HepG2 (cell line): ENCODE data around the gene EIF4G1. TPM values are rescaled to one million over a fixed set of nuclear protein-coding genes. Genes with fewer than 3 reads are reported as not detected.

Source experiments
- ATAC-seq: fragments of 200-7000 bp; cut with Tn5 transposase; 3 replicates; pipeline ENCODE4 v1.9.1; 2020; ENCODE audit warnings: mild to moderate bottlenecking, moderate library complexity
- BruUV-seq: library from RNA; stranded (reverse); fragments of 400-500 nt; replicated peaks from 2 replicates; lab custom pipeline; 2021; lab: Mats Ljungman, UMichigan
- CTCF ChIA-PET: fragments of 300-600 bp; formaldehyde crosslinking; extraction: SDS; loops from one replicate; lab custom pipeline; 2021; ENCODE audit warnings: low total read pairs, inconsistent platforms, low intra/inter-chr PET ratio; lab: Yijun Ruan, JAX
- POLR2A ChIA-PET: fragments of 350-600 bp; sonication (Branson Sonifier 250); formaldehyde crosslinking; loops from one replicate; lab custom pipeline; 2020; ENCODE audit warnings: antibody characterized with exemption, inconsistent platforms; lab: Yijun Ruan, JAX
- DNase-seq: peaks from one replicate; pipeline ENCODE4 v3.0.0-alpha.2; 2015; ENCODE audit warnings: low spot score
- FAIRE-seq: peaks from 3 replicates; lab custom pipeline; 2011; peaks lifted over from hg19 to GRCh38; lab: Jason Lieb, UNC
- H2AFZ ChIP-seq: one replicate; pipeline ENCODE4 v1.6.1; 2011; ENCODE audit warnings: low read length, inconsistent platforms
- H3K27ac ChIP-seq: fragments of 300-600 bp; 3 replicates; pipeline ENCODE4 v1.8.0; 2011; ENCODE audit warnings: mixed run types, mild to moderate bottlenecking, mixed read lengths, low read length, inconsistent platforms; ENCODE audit not compliant: insufficient read depth; ENCODE audit errors: extremely low read length
- H3K27me3 ChIP-seq, 2 experiments: fragments of 200-600 bp in 1 of 2; 2 replicates in 1 of 2; 3 replicates in 1 of 2; pipeline versions ENCODE4 v1.6.0 to v1.8.0; 2011; ENCODE audit warnings: low read length in 2 of 2, mild to moderate bottlenecking in 2 of 2, moderate library complexity in 2 of 2, inconsistent platforms in 1 of 2; ENCODE audit not compliant: insufficient read depth in 2 of 2, control insufficient read depth in 1 of 2
- H3K36me3 ChIP-seq, 2 experiments: fragments of 200-600 bp in 1 of 2; replicated peaks in 1 of 2; 2 replicates in 1 of 2; 3 replicates in 1 of 2; pipeline versions ENCODE4 v1.5.1 to v1.8.0; 2011; ENCODE audit warnings: low read length in 2 of 2, inconsistent platforms in 1 of 2; ENCODE audit not compliant: insufficient read depth in 2 of 2, control insufficient read depth in 1 of 2
- H3K4me1 ChIP-seq: 2 replicates; pipeline ENCODE4 v1.5.1; 2012; ENCODE audit warnings: low read length, inconsistent platforms; ENCODE audit not compliant: insufficient read depth
- H3K4me2 ChIP-seq: 2 replicates; pipeline ENCODE4 v1.6.0; 2011; ENCODE audit warnings: low read depth, low read length, inconsistent platforms
- H3K4me3 ChIP-seq, 3 experiments: fragments of 200-600 bp in 1 of 3; sonication (generic), shearing (Covaris generic) in 1 of 3; replicated peaks in 1 of 3; 2 replicates each; pipeline ENCODE4 v1.5.1; 2011 to 2016; ENCODE audit warnings: low read length in 3 of 3, inconsistent platforms in 2 of 3, low read depth in 2 of 3, mild to moderate bottlenecking in 2 of 3, control low read depth in 1 of 3, mixed read lengths in 1 of 3; ENCODE audit not compliant: insufficient read depth in 1 of 3
- H3K79me2 ChIP-seq: one replicate; pipeline ENCODE4 v1.6.1; 2011; ENCODE audit warnings: low read length, inconsistent platforms; ENCODE audit not compliant: insufficient read depth
- H3K9ac ChIP-seq: 2 replicates; pipeline ENCODE4 v1.6.0; 2011; ENCODE audit warnings: mild to moderate bottlenecking, low read depth, low read length, inconsistent platforms; ENCODE audit not compliant: insufficient read depth
- H3K9me3 ChIP-seq: 2 replicates; pipeline ENCODE4 v1.5.1; 2012; ENCODE audit warnings: mild to moderate bottlenecking, low read length
- H4K20me1 ChIP-seq: 2 replicates; pipeline ENCODE4 v1.6.0; 2011; ENCODE audit warnings: inconsistent platforms, mild to moderate bottlenecking, low read length, moderate library complexity; ENCODE audit not compliant: insufficient read depth
- AHDC1 ChIP-seq: sonication (generic); formaldehyde crosslinking; IDR thresholded peaks from 2 replicates; pipeline ENCODE4 v1.5.1; 2020; ENCODE audit warnings: mild to moderate bottlenecking, missing genetic modification reagents, borderline replicate concordance
- CBX1 ChIP-seq: IDR thresholded peaks from one replicate; pipeline ENCODE4 v1.6.1; 2016; ENCODE audit warnings: antibody characterized with exemption, low read depth
- FOSL1 ChIP-seq: sonication (generic); formaldehyde crosslinking; IDR thresholded peaks from 2 replicates; pipeline ENCODE4 v1.9.0; 2021; ENCODE audit warnings: missing genetic modification reagents, borderline replicate concordance
- FOXK1 ChIP-seq: sonication (generic); formaldehyde crosslinking; IDR thresholded peaks from 2 replicates; pipeline ENCODE4 v1.4.0; 2020; ENCODE audit warnings: low read depth, missing genetic modification reagents, borderline replicate concordance
- KMT2B ChIP-seq: IDR thresholded peaks from 2 replicates; pipeline ENCODE4 v1.6.1; 2016; ENCODE audit warnings: missing genetic modification reagents, missing compliant biosample characterization
- NR2F6 ChIP-seq, 2 experiments: IDR thresholded peaks; 2 replicates each; pipeline ENCODE4 v1.6.1; 2016; ENCODE audit warnings: antibody characterized with exemption in 1 of 2, mild to moderate bottlenecking in 1 of 2
- POLR2AphosphoS5 ChIP-seq: IDR thresholded peaks from 2 replicates; pipeline ENCODE4 v1.6.1; 2012; ENCODE audit warnings: low read depth, low read length
- SNAPC2 ChIP-seq: sonication (generic); formaldehyde crosslinking; IDR thresholded peaks from 2 replicates; pipeline ENCODE4 v1.8.1; 2022; ENCODE audit warnings: mild to moderate bottlenecking, missing genetic modification reagents
- TRIM24 ChIP-seq: sonication (generic); formaldehyde crosslinking; IDR thresholded peaks from 2 replicates; pipeline ENCODE4 v1.8.0; 2022; ENCODE audit warnings: mild to moderate bottlenecking, missing genetic modification reagents
- ZNF232 ChIP-seq: sonication (generic); formaldehyde crosslinking; IDR thresholded peaks from 2 replicates; pipeline ENCODE4 v1.4.0; 2020; ENCODE audit warnings: missing genetic modification reagents, borderline replicate concordance
- ZNF274 ChIP-seq: sonication (generic); formaldehyde crosslinking; IDR thresholded peaks from 2 replicates; pipeline ENCODE4 v1.5.1; 2020; ENCODE audit warnings: mild to moderate bottlenecking, missing genetic modification reagents
- ZNF33A ChIP-seq: sonication (generic); formaldehyde crosslinking; IDR thresholded peaks from 2 replicates; pipeline ENCODE4 v1.5.1; 2020; ENCODE audit warnings: missing genetic modification reagents, mild to moderate bottlenecking, moderate library complexity, borderline replicate concordance
- WGBS: methylation state at CpG from one replicate; pipeline ENCODE4 v1.1.6; 2017; ENCODE audit warnings: low lambda C conversion rate; 5-methylcytosine and 5-hydroxymethylcytosine counted together
- in situ Hi-C: cut with HindIII; loops from 2 replicates; pipeline ENCODE4 v1.10.0; 2017; ENCODE audit warnings: low pct_unique_long_range_greater_than_20kb; ENCODE audit not compliant: extremely low pct_ligation_motif_present
- intact Hi-C: fragments of 100-400 bp; cut with micrococcal nuclease; formaldehyde crosslinking; loops from one replicate; pipeline ENCODE4 v1.10.0; 2022; ENCODE audit not compliant: unreplicated experiment
- polyA plus RNA-seq, 8 experiments: library from polyadenylated mRNA; depleted of rRNA in 3 of 8; stranded (reverse) in 7 of 8; unstranded in 1 of 8; fragments of >200 nt; fragmentation: Illumina TruSeq in 4 of 8; extraction: Trizol in 4 of 8; gene quantifications; 2 replicates each; pipeline versions ENCODE4 v1.2.1 to v1.2.3, GENCODE V29; 2011 to 2016; ENCODE audit warnings: low read depth in 4 of 8, missing spikeins in 1 of 8, mixed read lengths in 1 of 8; ENCODE audit not compliant: insufficient read depth in 1 of 8
- total RNA-seq, 5 experiments: library from RNA; depleted of rRNA; stranded (reverse); fragments of >200 nt; fragmentation: Illumina TruSeq; extraction: Trizol; gene quantifications; 2 replicates each; pipeline ENCODE4 v1.2.3, GENCODE V29; 2016; ENCODE audit warnings: low read depth in 1 of 5
- TF ChIP-seq, protein P1 (sequence below): sonication (generic); formaldehyde crosslinking; IDR thresholded peaks from 2 replicates; pipeline ENCODE4 v1.5.0; 2020; ENCODE audit warnings: mild to moderate bottlenecking, missing genetic modification reagents, moderate library complexity

EIF4G1 gene
- total and polyA plus RNA-seq, 2 of the 13 experiments (the other 11 are each of a cell fraction or from before 2014, with no cell fraction given) = 208 to 213 TPM

DNA sequence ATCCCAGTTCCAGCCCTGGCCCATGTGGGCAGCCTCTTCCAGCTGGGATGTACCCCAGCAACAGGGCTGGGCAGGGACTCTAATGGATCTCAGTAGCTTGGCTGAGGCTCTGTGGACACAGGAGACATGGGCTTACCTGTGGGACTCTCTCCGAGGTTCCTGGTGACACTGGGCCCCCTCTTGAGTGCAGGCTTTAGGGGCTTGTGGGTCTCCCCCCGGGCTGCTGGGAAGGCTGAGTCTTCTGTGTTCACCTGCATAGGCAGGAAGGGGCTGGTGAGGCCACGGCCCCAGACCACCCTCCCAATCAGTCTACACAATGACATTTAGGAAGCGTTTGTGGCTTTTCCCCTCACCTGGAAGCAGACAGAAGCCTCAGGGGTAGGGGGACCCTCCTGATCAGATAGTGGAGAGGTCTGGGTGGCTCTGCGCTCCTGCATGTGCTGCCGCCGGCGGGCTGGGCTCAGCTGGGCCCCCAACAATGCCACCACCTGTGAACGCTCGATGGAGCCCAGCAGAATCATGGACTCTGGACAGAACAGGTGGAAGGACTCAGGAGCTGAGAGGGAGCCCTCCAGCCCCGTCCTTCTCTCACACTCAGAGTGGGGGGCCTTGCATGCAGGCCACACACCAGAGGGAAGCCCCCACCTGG, 38.6 kb downstream of the EIF4G1 start:
- no peaks in the 10 kb centered on the region for H3K9me3 ChIP-seq
- H3K27me3 ChIP-seq = no peaks in the 10 kb centered on the region
- no peak overlapping the region for H2AFZ ChIP-seq
- in situ Hi-C loops (loop anchor here (5.0 kb wide), 1 partner anchor 189 kb away; no protein-coding TSS in a partner anchor), intact Hi-C loops (no loop called here)
- BruUV-seq = no TSS peak
- no peak overlapping the region for H3K4me3 ChIP-seq
- TF ChIP-seq FOSL1 (CRISPR knock-in tag) (no peak), SNAPC2 (CRISPR knock-in tag) (no peak), CBX1 (no peak), ZNF274 (CRISPR knock-in tag) (no peak), ZNF232 (CRISPR knock-in tag) (no peak), POLR2AphosphoS5 (no peak), FOXK1 (CRISPR knock-in tag) (no peak), NR2F6 (IDR thresholded peaks at IDR 0.05) (no peak), NR2F6 (CRISPR knock-in tag; IDR thresholded peaks at IDR 0.05) (no peak), KMT2B (no peak), TRIM24 (CRISPR knock-in tag) (no peak), ZNF33A (CRISPR knock-in tag) (no peak), AHDC1 (CRISPR knock-in tag) (no peak)
- TF ChIP-seq, protein P1, sequence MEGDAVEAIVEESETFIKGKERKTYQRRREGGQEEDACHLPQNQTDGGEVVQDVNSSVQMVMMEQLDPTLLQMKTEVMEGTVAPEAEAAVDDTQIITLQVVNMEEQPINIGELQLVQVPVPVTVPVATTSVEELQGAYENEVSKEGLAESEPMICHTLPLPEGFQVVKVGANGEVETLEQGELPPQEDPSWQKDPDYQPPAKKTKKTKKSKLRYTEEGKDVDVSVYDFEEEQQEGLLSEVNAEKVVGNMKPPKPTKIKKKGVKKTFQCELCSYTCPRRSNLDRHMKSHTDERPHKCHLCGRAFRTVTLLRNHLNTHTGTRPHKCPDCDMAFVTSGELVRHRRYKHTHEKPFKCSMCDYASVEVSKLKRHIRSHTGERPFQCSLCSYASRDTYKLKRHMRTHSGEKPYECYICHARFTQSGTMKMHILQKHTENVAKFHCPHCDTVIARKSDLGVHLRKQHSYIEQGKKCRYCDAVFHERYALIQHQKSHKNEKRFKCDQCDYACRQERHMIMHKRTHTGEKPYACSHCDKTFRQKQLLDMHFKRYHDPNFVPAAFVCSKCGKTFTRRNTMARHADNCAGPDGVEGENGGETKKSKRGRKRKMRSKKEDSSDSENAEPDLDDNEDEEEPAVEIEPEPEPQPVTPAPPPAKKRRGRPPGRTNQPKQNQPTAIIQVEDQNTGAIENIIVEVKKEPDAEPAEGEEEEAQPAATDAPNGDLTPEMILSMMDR = no peak
- no peak overlapping the region for H3K9ac ChIP-seq
- H4K20me1 ChIP-seq = no peaks in the 10 kb centered on the region
- no peak for ATAC-seq
- WGBS = no CpG with 5 or more reads among the region's 11 CpGs
- FAIRE-seq = no peak
- H3K4me2 ChIP-seq = no peak overlapping the region
- ChIA-PET CTCF (interaction anchor here (2.1 kb wide), 1 partner anchor 19 kb away, joined by 5 read pairs; no protein-coding TSS in a partner anchor), POLR2A (interaction anchor here (1.3 kb wide), 1 partner anchor 9 kb away, joined by 5 read pairs; no protein-coding TSS in a partner anchor)
- H3K79me2 ChIP-seq = no peaks in the 10 kb centered on the region
- DNase-seq = no peak
- H3K4me1 ChIP-seq = peaks cover 23% of the 10 kb centered on the region
- H3K27ac ChIP-seq = no peak overlapping the region
- peaks cover 15 to 53% of the 10 kb centered on the region in 2 experiments; a peak in 4 of 5 replicates for H3K36me3 ChIP-seq
